ENCODE data around the gene NPTX1.
"Not testable (repeated sequence)": the region's sequence is repeated elsewhere in the genome, so short reads cannot be mapped to it uniquely, and the experiment has no call there.

Gene NPTX1

GRCh38 chr17:80510772-80511171 is 34.4 kb upstream of the NPTX1 start:
- ATAC-seq (peak; percentile 29), DNase-seq (ENCODE audit: low spot score in 2 of 2) (no peak)
- H3K36me3 Mint-ChIP-seq: no peaks in the 10 kb centered on the region
- no peaks in the 10 kb centered on the region for H3K4me1 Mint-ChIP-seq
- no peak overlapping the region for H3K4me3 Mint-ChIP-seq
- no peak overlapping the region for H3K27ac Mint-ChIP-seq
- no peaks in the 10 kb centered on the region for H3K9me3 Mint-ChIP-seq

DNA sequence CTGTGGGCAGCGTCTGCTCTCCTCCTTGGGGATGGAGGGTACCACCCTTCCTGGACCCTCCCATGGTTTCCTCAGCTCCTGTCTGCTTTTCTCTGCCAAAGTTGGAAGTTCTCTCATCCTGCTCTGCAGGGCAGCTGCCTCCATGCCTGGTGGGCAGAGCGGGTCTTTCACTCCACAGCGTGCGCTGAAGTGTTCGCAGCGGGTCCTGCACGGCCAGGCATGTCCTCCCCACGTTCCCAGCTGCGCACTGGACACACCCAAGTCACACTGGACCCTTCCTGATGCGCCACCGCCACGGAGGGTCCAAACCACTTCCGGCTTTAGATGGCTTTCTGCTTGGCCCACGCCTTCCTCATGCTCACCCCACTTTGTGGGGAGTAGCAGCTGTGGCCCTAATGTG is 33.7 kb upstream of the NPTX1 start:
- H3K27ac Mint-ChIP-seq: no peak overlapping the region
- H3K9me3 Mint-ChIP-seq: no peaks in the 10 kb centered on the region
- H3K36me3 Mint-ChIP-seq: no peaks in the 10 kb centered on the region
- no peaks in the 10 kb centered on the region for H3K4me1 Mint-ChIP-seq
- H3K4me3 Mint-ChIP-seq: no peak overlapping the region
- DNase-seq (ENCODE audit: low spot score in 2 of 2) (no peak), ATAC-seq (no peak)

- H3K9me3 Mint-ChIP-seq: no peaks in the 10 kb centered on the region
- ATAC-seq (no peak), DNase-seq (ENCODE audit: low spot score in 2 of 2) (no peak)
- H3K36me3 Mint-ChIP-seq: no peaks in the 10 kb centered on the region
- H3K4me3 Mint-ChIP-seq: no peak overlapping the region
- H3K4me1 Mint-ChIP-seq: no peaks in the 10 kb centered on the region
- H3K27ac Mint-ChIP-seq: no peak overlapping the region
Measured at GRCh38 chr17:80509311-80509710, 32.9 kb upstream of the NPTX1 start.

DNA sequence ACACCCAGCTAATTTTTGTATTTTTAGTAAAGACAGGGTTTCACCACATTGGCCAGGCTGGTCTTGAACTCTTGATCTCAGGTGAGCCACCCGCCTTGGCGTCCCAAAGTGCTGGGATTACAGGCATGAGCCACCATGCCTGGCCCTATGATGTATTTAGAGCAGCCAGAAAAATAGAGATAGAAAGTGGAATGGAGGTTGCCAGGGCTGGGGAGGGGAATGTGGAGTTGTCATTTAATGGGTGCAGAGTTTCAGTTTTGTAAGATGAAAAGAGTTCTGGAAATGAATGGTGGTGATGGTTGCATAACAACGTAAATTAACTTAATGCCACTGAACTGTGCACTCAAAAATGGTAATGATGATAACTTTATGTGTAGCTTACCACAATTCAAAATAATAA is 31.6 kb upstream of the NPTX1 start:
- Mint-ChIP-seq H3K36me3 (no peaks in the 10 kb centered on the region), H3K4me1 (no peaks in the 10 kb centered on the region), H3K27ac (no peak overlapping the region), H3K9me3 (no peaks in the 10 kb centered on the region), H3K4me3 (no peak overlapping the region)
- ATAC-seq (no peak), DNase-seq (ENCODE audit: low spot score in 2 of 2) (no peak)

DNA sequence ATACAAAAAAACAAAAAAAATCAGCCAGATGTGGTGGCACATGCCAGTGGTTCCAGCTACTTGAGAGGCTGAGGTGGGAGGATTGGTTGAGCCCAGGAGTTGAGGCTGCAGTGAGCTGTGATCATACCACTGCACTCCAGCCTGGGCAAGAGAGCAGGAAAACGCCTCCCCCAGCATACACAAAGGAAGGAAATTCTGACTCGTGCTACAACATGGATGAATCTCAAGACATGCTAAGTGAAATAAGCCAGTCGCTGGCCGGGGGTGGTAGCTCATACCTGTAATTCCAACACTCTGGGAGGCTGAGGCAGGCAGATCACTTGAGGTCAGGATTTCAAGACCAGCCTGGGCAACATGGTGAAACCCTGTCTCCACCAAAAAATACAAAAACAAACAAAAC is 30.8 kb upstream of the NPTX1 start:
- ATAC-seq; H3K4me1 Mint-ChIP-seq; H3K27ac Mint-ChIP-seq; H3K4me3 Mint-ChIP-seq; H3K36me3 Mint-ChIP-seq; H3K9me3 Mint-ChIP-seq; DNase-seq (ENCODE audit: low spot score in 2 of 2): not testable (repeated sequence)

DNA sequence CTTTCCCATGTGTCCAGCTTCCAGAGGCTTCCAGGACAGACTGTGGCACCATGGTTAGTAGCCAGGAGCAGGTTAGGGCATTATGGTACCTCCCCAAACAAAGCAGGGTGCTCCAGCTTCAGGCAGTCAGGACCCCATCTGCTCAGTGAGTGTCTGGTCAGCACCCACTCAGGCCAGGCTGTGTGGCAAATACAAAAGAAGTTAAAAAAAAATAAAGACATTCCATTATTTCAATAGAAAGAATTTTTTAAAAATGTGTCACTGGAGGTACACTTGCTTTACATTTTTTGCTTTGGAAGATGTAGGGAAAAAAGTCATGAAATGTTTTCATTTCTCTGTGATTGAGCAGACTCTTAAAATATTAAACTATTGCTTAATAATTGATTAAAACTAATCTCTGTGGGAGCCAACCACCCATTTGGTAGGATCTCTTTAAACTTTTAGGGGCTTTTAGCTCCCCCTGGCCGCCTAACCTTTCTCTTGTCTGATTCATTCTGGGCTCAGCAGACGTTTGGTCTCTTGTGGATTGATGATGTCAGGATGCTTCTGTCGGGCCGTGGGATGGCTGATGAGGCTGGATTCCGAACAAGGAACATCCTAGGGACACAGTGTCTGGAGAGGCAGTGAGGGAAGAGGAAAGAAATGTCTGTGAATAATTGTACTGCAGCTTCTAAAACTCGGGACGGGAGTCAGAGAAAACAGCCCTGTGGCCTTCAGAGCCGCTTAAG is 28.4 kb upstream of the NPTX1 start:
- no peak overlapping the region for H3K4me3 Mint-ChIP-seq
- no peaks in the 10 kb centered on the region for H3K4me1 Mint-ChIP-seq
- H3K36me3 Mint-ChIP-seq: no peaks in the 10 kb centered on the region
- H3K9me3 Mint-ChIP-seq: no peaks in the 10 kb centered on the region
- DNase-seq (ENCODE audit: low spot score in 2 of 2) (no peak), ATAC-seq (no peak)
- H3K27ac Mint-ChIP-seq: no peak overlapping the region

GRCh38 chr17:80503921-80504320 is 27.5 kb upstream of the NPTX1 start:
- H3K4me1 Mint-ChIP-seq: no peaks in the 10 kb centered on the region
- no peak overlapping the region for H3K27ac Mint-ChIP-seq
- H3K4me3 Mint-ChIP-seq: no peak overlapping the region
- H3K36me3 Mint-ChIP-seq: no peaks in the 10 kb centered on the region
- ATAC-seq (no peak), DNase-seq (ENCODE audit: low spot score in 2 of 2) (no peak)
- H3K9me3 Mint-ChIP-seq: no peaks in the 10 kb centered on the region

DNA sequence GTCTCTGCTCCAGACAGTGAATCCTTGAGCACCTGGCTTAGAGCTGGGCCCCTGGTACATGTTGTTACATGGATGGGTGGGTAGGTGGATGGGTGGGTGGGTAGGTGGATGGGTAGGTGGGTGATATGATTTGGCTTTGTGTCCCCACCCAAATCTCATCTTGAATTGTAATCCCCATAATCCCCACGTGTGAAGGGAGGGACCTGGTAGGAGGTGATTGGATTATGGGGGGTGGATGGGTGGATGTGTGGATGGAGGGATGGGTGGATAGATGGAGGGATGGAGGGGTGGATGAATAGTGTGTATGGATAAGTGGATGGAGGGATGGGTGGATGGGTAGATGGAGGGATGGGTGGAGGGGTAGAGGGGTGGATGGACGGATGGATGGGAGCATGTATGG is 26.6 kb upstream of the NPTX1 start:
- Mint-ChIP-seq H3K4me3 (no peak overlapping the region), H3K9me3 (no peaks in the 10 kb centered on the region), H3K27ac (no peak overlapping the region), H3K36me3 (no peaks in the 10 kb centered on the region), H3K4me1 (peaks cover 2% of the 10 kb centered on the region)
- no peak for DNase-seq (ENCODE audit: low spot score in 2 of 2)
- ATAC-seq: no peak

DNA sequence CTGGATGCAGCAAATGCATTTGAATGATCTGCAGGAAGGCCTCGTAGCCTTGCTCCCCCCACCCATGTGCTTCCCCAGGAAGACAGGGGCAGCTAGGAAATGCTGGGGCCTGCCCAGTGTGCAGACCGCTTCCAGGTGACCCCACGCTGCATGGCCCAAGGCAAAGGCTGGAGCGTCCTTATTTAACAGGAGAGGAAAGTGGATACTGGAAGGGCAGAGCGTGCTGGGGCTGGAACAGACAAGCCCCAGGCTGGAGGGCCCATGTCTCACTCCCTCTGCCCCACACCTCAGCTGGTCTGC is 26.1 kb upstream of the NPTX1 start:
- no peak for DNase-seq (ENCODE audit: low spot score in 2 of 2)
- H3K27ac Mint-ChIP-seq: no peak overlapping the region
- no peaks in the 10 kb centered on the region for H3K9me3 Mint-ChIP-seq
- H3K4me3 Mint-ChIP-seq: no peak overlapping the region
- H3K36me3 Mint-ChIP-seq: no peaks in the 10 kb centered on the region
- ATAC-seq: no peak
- peaks cover 7% of the 10 kb centered on the region for H3K4me1 Mint-ChIP-seq

DNA sequence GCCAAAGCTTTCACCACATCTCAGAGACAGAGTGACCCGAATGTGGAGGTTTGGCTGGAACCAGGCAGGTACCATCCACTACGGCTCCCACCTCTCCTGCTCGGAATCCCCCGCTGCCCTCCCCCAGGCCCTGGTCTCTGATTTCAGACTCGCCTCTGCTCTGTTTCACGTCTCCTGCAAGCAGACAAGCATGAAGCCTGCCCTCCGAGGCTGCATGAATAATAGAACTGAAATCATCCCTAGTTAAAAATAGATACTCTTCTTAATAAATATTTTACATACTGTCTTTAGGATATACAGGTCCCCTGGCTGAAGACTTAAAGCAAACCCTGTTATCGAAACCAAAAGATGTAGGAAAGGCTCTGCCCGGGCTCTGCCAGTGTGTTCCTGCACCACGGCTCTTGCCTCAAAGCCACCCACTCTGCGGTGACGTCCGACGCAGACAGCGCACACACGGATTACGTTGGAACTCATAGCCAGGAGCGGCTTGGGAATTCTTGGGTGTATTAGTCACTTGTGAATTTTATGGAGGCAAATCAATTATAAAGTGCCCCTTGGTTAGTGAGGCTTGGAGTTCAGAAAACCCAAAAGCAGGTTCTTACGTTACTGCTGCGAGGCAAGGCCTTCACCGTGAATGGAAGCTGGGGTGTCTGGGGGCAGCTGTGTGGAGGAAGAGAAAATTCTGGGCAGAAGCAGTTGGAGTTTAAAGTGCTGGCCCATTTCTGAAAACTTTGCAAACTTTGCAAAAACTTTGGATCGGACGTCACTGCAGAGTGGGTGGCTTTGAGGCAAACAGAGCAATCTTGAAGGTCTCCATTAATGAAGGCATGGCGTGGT is 25.6 kb upstream of the NPTX1 start:
- H3K4me1 Mint-ChIP-seq: peaks cover 12% of the 10 kb centered on the region
- no peak overlapping the region for H3K4me3 Mint-ChIP-seq
- ATAC-seq: no peak
- H3K27ac Mint-ChIP-seq: no peak overlapping the region
- H3K9me3 Mint-ChIP-seq: no peaks in the 10 kb centered on the region
- DNase-seq (ENCODE audit: low spot score in 2 of 2): no peak
- H3K36me3 Mint-ChIP-seq: no peaks in the 10 kb centered on the region

DNA sequence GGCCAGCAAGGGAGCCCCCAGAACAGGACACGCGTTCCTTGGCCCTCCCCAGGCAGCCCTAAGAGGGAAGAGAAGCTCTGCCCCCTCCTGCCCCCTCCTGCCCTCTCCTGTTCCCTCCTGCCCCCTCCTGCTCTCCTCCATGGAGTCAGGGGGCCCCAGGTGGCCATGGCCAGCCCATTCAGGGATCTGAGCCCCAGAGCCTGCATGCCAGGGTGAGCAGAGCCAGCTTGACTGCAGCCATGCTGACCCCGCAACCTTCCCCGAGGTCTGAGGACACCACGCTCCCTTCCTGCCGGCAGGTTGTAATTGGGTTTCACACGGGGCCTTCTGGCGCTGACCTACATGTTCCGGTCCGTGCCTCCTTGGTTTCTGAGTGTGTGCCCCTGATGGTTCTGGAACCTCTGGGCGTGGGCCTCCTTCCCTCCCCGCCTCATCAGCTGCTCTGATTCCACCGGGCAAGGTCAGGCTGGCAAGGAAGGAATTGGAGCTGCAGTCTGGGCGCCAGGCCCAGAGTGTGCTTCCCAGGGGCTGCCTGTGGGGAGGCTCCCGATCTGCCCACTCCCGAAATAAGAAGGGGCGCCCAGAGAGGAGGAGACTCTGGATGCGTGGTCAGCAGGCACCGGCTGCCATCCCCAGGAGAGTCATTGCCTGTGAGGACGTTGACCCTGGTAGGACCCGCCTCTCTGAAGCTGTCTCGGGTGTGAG is 23.7 kb upstream of the NPTX1 start:
- DNase-seq (ENCODE audit: low spot score in 2 of 2) (no peak), ATAC-seq (no peak)
- Mint-ChIP-seq H3K4me1 (peaks cover 13% of the 10 kb centered on the region), H3K36me3 (no peaks in the 10 kb centered on the region), H3K27ac (no peak overlapping the region), H3K4me3 (no peak overlapping the region), H3K9me3 (no peaks in the 10 kb centered on the region)

GRCh38 chr17:80499560-80499959 is 23.2 kb upstream of the NPTX1 start:
- H3K27ac Mint-ChIP-seq: no peak overlapping the region
- DNase-seq (ENCODE audit: low spot score in 2 of 2) (no peak), ATAC-seq (no peak)
- H3K9me3 Mint-ChIP-seq: no peaks in the 10 kb centered on the region
- peaks cover 13% of the 10 kb centered on the region for H3K4me1 Mint-ChIP-seq
- no peaks in the 10 kb centered on the region for H3K36me3 Mint-ChIP-seq
- H3K4me3 Mint-ChIP-seq: no peak overlapping the region

- Mint-ChIP-seq H3K4me3 (no peak overlapping the region), H3K27ac (no peak overlapping the region), H3K36me3 (no peaks in the 10 kb centered on the region), H3K9me3 (no peaks in the 10 kb centered on the region), H3K4me1 (peaks cover 13% of the 10 kb centered on the region)
- DNase-seq (ENCODE audit: low spot score in 2 of 2) (no peak), ATAC-seq (no peak)
Measured at GRCh38 chr17:80498920-80499410, 22.6 kb upstream of the NPTX1 start.

GRCh38 chr17:80498242-80498919 is 22.0 kb upstream of the NPTX1 start:
- no peaks in the 10 kb centered on the region for H3K36me3 Mint-ChIP-seq
- no peak overlapping the region for H3K4me3 Mint-ChIP-seq
- peak overlapping the region; percentile 7 for H3K27ac Mint-ChIP-seq
- peaks cover 13% of the 10 kb centered on the region for H3K4me1 Mint-ChIP-seq
- DNase-seq (ENCODE audit: low spot score in 2 of 2): no peak
- peak; percentile 11 for ATAC-seq
- H3K9me3 Mint-ChIP-seq: no peaks in the 10 kb centered on the region

- Mint-ChIP-seq H3K27ac (peak overlapping the region; percentile 7), H3K4me3 (no peak overlapping the region), H3K9me3 (no peaks in the 10 kb centered on the region), H3K4me1 (peaks cover 13% of the 10 kb centered on the region), H3K36me3 (no peaks in the 10 kb centered on the region)
- no peak for DNase-seq (ENCODE audit: low spot score in 2 of 2)
- peak; percentile 46 for ATAC-seq
Measured at GRCh38 chr17:80497726-80498241, 21.4 kb upstream of the NPTX1 start.

All from stimulated activated effector memory CD8-positive, alpha-beta T cell treated with anti-CD3 and anti-CD28 coated beads, Interleukin-12 subunit alpha, Interleukin-12 subunit beta, amount 100 ng/mL, for 72 hours (primary cell).